Sigmoid colon (tissue), 7 donors: ENCODE results near the gene RBM46. TPM values are rescaled to one million over a fixed set of nuclear protein-coding genes. Genes with fewer than 3 reads are reported as not detected.

ENCODE experiments used
- DNase-seq: peaks from one replicate; pipeline ENCODE4 v3.0.0-alpha.2; 2019
- H3K27ac ChIP-seq, 4 donors: fragments of 200-600 bp; sonication (generic); one replicate each; pipeline ENCODE4 v1.5.1; 2016 to 2019; ENCODE audit warnings: mild to moderate bottlenecking in 1 of 4
- H3K27me3 ChIP-seq, 3 donors: fragments of 200-600 bp; sonication (generic); one replicate each; pipeline ENCODE4 v1.5.1; 2019; ENCODE audit warnings: mild to moderate bottlenecking in 1 of 3
- H3K36me3 ChIP-seq, 4 donors: fragments of 200-600 bp; sonication (generic); one replicate each; pipeline ENCODE4 v1.5.1; 2016 to 2019
- H3K4me1 ChIP-seq, 4 donors: fragments of 200-600 bp; sonication (generic); one replicate each; pipeline ENCODE4 v1.5.1; 2017 to 2019
- H3K4me3 ChIP-seq, 4 donors: fragments of 200-600 bp; sonication (generic); one replicate each; pipeline ENCODE4 v1.5.1; 2017 to 2019; ENCODE audit warnings: mild to moderate bottlenecking in 2 of 4, moderate library complexity in 1 of 4
- H3K9me3 ChIP-seq, 4 donors: fragments of 200-600 bp in 3 of 4; sonication (generic) in 3 of 4; one replicate each; pipeline versions ENCODE4 v1.5.1 to v1.6.1; 2013 to 2019
- EP300 ChIP-seq, 4 donors: sonication (generic); formaldehyde crosslinking; IDR thresholded peaks; one replicate each; pipeline ENCODE4 v1.6.1; 2017; ENCODE audit warnings: antibody characterized with exemption in 4 of 4
- POLR2A ChIP-seq, 2 donors: fragments of 450-650 bp; IDR thresholded peaks; one replicate each; pipeline ENCODE4 v1.6.1; 2016; ENCODE audit warnings: antibody characterized with exemption in 2 of 2, mild to moderate bottlenecking in 2 of 2, moderate library complexity in 2 of 2
- POLR2AphosphoS5 ChIP-seq, 4 donors: sonication (generic); formaldehyde crosslinking; IDR thresholded peaks; one replicate each; pipeline ENCODE4 v1.6.1; 2017; ENCODE audit warnings: antibody characterized with exemption in 4 of 4
- WGBS, 2 donors: extraction: QIAGEN DNeasy Blood & Tissue Kit; methylation state at CpG; one replicate each; pipeline ENCODE4 v1.1.7; 2013; 5-methylcytosine and 5-hydroxymethylcytosine counted together
- intact Hi-C: fragments of 100-400 bp; cut with DNase I; formaldehyde crosslinking; loops from one replicate; pipeline ENCODE4 v1.15.1; 2023
- polyA plus RNA-seq, 3 donors: library from polyadenylated mRNA; stranded (reverse); fragments of 200-250 nt; gene quantifications; one replicate each; pipeline ENCODE4 v1.2.3, GENCODE V29; 2013
- total RNA-seq, 4 donors: library from RNA; depleted of rRNA; stranded (reverse); fragments of >200 nt; gene quantifications; one replicate each; pipeline ENCODE4 v1.1.0, GENCODE V29; 2016
- TF ChIP-seq, protein P1 (sequence below), 4 experiments: fragments of 450-650 bp in 3 of 4; fragments of 200-600 bp in 1 of 4; IDR thresholded peaks; one replicate each; pipeline ENCODE4 v1.5.1; 2016 to 2019; ENCODE audit warnings: antibody characterized with exemption in 4 of 4, mild to moderate bottlenecking in 3 of 4, moderate library complexity in 2 of 4
- donor health status: healthy with polysubstance abuse.
- donor health status: Bipolar disorder and iron deficiency.
- donor health status: healthy.

The RBM46 gene, protein sequence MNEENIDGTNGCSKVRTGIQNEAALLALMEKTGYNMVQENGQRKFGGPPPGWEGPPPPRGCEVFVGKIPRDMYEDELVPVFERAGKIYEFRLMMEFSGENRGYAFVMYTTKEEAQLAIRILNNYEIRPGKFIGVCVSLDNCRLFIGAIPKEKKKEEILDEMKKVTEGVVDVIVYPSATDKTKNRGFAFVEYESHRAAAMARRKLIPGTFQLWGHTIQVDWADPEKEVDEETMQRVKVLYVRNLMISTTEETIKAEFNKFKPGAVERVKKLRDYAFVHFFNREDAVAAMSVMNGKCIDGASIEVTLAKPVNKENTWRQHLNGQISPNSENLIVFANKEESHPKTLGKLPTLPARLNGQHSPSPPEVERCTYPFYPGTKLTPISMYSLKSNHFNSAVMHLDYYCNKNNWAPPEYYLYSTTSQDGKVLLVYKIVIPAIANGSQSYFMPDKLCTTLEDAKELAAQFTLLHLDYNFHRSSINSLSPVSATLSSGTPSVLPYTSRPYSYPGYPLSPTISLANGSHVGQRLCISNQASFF
- total RNA-seq: 1 to 10 TPM in 2 of 4 donors, not detected in 2; 2.1 to 4.1 TPM
- polyA plus RNA-seq: not detected

DNA sequence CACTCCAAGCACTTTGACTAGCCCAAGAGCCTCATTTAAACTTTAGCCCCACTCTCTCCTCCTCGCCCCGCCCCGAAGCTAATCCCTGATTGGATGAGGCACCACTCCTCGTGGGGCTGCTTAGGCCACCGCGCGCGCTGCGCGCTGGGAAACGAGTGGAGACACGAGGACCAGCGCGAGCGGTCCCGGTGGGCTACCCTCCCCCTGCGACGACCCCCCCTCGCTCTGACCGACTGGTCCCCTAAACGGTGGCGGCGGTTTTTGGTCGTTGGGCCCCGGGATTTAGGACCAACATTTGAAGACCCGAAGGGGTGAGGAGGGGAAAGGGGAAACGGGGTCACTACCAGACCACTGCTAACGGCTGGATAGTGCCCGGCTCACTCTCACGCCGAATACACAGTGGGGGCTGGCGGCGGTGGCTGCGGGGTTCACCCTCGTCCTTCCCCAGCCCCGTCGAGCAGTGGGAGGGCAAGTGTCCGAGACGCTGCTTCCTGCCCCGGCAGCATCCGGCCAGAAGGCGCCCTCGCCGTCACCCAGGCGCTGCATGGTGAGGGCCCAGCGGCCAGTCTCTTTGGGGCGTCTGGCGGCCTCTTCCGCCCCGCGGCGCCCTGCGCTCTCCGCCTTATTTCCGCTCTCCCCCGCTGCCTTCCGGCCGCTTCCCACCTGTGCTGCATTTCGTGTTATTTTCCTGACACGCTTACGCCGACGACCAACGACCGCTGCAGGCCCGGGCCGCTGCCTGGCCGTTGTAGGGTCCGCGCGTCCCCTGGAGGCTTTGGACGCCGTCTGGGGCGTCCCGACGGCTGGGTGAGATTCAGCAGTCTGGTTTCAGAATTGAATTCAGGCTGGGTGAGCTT, at the start of gene RBM46:
RBM46 (plus strand) TSS at position 147 of the 857 bp plus-strand sequence. CDS start 15,481 bp downstream, outside the sequence.
- H3K27ac ChIP-seq: no peak within 1 kb of the TSS
- peaks cover 0 to 12% (median 0%) of the 10 kb centered on the region in 3 donors for H3K27me3 ChIP-seq
- 73 to 88% methylated on average over 76 of the region's 76 CpGs for WGBS, 2 donors
- no peaks in the 10 kb centered on the region for H3K9me3 ChIP-seq
- H3K36me3 ChIP-seq: no peaks in the 10 kb centered on the region
- no peak within 1 kb of the TSS for H3K4me3 ChIP-seq
- DNase-seq: no peak
- intact Hi-C loops: no loop called here
- TF ChIP-seq POLR2AphosphoS5 (IDR thresholded peaks at IDR 0.05): no peak
- TF ChIP-seq, protein P1, sequence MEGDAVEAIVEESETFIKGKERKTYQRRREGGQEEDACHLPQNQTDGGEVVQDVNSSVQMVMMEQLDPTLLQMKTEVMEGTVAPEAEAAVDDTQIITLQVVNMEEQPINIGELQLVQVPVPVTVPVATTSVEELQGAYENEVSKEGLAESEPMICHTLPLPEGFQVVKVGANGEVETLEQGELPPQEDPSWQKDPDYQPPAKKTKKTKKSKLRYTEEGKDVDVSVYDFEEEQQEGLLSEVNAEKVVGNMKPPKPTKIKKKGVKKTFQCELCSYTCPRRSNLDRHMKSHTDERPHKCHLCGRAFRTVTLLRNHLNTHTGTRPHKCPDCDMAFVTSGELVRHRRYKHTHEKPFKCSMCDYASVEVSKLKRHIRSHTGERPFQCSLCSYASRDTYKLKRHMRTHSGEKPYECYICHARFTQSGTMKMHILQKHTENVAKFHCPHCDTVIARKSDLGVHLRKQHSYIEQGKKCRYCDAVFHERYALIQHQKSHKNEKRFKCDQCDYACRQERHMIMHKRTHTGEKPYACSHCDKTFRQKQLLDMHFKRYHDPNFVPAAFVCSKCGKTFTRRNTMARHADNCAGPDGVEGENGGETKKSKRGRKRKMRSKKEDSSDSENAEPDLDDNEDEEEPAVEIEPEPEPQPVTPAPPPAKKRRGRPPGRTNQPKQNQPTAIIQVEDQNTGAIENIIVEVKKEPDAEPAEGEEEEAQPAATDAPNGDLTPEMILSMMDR (IDR thresholded peaks at IDR 0.05): no peak
- H3K4me1 ChIP-seq: peaks cover 0 to 16% (median 14%) of the 10 kb centered on the region in 4 donors

DNA sequence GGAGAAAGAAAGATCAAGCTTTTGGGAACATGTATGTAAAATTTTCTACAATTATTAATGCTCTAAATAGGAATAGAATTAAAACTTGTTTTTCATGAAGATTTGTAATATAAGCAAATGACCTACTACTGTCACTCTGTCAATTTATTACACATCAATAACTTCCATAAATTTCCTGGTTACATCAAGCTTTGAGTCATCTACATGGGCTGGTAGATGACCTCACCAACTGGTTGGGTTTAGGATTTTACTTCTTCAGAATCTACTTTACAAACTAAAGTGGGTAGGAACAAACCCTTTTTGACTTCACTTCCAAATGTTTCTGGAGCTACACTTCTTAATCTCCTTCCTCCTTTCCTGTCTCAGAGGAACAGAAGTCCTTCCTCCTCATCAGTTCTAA, 49.3 kb upstream of the RBM46 start:
- Histone ChIP-seq H3K27ac (no peak overlapping the region), H3K9me3 (no peaks in the 10 kb centered on the region), H3K36me3 (no peaks in the 10 kb centered on the region), H3K27me3 (no peaks in the 10 kb centered on the region), H3K4me3 (no peak overlapping the region), H3K4me1 (no peaks in the 10 kb centered on the region)
- TF ChIP-seq POLR2A (IDR thresholded peaks at IDR 0.05): no peak
- no peak for TF ChIP-seq POLR2AphosphoS5 (IDR thresholded peaks at IDR 0.05)
- TF ChIP-seq, protein P1 (IDR thresholded peaks at IDR 0.05): no peak
- TF ChIP-seq EP300 (IDR thresholded peaks at IDR 0.05): no peak
- intact Hi-C loops: no loop called here
- no peak for DNase-seq

DNA sequence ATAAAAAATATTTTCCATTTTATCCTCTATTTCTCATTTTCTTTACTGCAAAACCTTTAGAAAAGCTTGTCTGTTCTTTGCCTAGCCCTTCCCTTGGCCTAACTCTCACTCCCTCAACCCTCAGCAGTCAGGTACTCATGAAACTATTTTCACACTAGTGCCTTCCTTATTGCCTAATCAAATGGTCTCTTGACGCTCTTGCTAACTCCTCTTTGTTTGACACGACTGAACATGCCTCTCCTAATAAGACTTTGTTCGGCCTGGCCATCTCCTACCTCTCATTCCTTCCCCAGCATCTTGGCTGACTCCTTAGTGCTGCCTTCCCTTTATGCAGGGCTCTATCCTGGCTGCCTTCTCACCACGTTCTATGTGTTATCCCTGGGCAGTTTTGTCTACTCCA, 48.4 kb upstream of the RBM46 start:
- TF ChIP-seq POLR2AphosphoS5 (IDR thresholded peaks at IDR 0.05) (no peak), POLR2A (IDR thresholded peaks at IDR 0.05) (no peak), EP300 (IDR thresholded peaks at IDR 0.05) (no peak)
- TF ChIP-seq, protein P1 (IDR thresholded peaks at IDR 0.05): no peak
- Histone ChIP-seq H3K9me3 (no peaks in the 10 kb centered on the region), H3K27ac (no peak overlapping the region), H3K36me3 (no peaks in the 10 kb centered on the region), H3K4me1 (no peaks in the 10 kb centered on the region), H3K4me3 (no peak overlapping the region), H3K27me3 (no peaks in the 10 kb centered on the region)
- no peak for DNase-seq
- 72 to 83% methylated on average over 4 of the region's 4 CpGs for WGBS, 2 donors
- intact Hi-C loops: no loop called here

DNA sequence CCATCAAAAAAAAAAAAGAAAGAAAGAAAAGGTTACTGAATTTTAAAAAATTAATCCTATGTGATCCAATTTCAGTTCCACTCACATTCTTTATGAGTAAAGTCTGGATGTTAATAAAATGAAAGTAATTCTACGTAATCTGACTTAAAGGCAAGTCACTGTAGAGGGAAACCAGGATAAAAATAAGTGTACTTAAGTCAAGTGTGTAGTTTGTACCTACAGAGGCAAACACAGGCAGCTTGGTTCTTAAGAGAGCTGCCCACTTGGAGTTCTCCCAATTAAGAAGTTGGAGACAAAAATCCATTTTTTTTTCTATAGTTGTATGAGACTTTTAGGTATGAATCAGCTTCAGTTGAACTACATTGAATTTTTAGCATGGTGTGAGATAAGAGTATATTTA, 44.3 kb upstream of the RBM46 start:
- no peak overlapping the region for H3K27ac ChIP-seq
- 81 to 88% methylated on average over 1 of the region's 1 CpG for WGBS, 2 donors
- no peaks in the 10 kb centered on the region for H3K9me3 ChIP-seq
- H3K4me3 ChIP-seq: no peak overlapping the region
- intact Hi-C loops: no loop called here
- DNase-seq: no peak
- H3K27me3 ChIP-seq: no peaks in the 10 kb centered on the region
- peaks cover 0 to 11% (median 8%) of the 10 kb centered on the region in 4 donors for H3K4me1 ChIP-seq
- H3K36me3 ChIP-seq: no peaks in the 10 kb centered on the region
- TF ChIP-seq, protein P1 (IDR thresholded peaks at IDR 0.05): no peak
- TF ChIP-seq EP300 (IDR thresholded peaks at IDR 0.05) (no peak), POLR2A (IDR thresholded peaks at IDR 0.05) (no peak), POLR2AphosphoS5 (IDR thresholded peaks at IDR 0.05) (no peak)
